B cell (primary cell): ENCODE results near the gene LAMTOR2.

Experiments used
- EZH2 ChIP-seq: IDR thresholded peaks from 2 replicates; pipeline ENCODE4 v1.6.1; 2012; ENCODE audit warnings: borderline replicate concordance, low read depth, mild to moderate bottlenecking, moderate library complexity, low read length; ENCODE audit not compliant: insufficient read depth, poor library complexity, severe bottlenecking
- TF ChIP-seq, protein P1 (sequence below): fragments of 200-600 bp; IDR thresholded peaks from one replicate; pipeline ENCODE4 v1.8.0; 2022; ENCODE audit warnings: antibody characterized with exemption, mild to moderate bottlenecking

- TF ChIP-seq, protein P1, sequence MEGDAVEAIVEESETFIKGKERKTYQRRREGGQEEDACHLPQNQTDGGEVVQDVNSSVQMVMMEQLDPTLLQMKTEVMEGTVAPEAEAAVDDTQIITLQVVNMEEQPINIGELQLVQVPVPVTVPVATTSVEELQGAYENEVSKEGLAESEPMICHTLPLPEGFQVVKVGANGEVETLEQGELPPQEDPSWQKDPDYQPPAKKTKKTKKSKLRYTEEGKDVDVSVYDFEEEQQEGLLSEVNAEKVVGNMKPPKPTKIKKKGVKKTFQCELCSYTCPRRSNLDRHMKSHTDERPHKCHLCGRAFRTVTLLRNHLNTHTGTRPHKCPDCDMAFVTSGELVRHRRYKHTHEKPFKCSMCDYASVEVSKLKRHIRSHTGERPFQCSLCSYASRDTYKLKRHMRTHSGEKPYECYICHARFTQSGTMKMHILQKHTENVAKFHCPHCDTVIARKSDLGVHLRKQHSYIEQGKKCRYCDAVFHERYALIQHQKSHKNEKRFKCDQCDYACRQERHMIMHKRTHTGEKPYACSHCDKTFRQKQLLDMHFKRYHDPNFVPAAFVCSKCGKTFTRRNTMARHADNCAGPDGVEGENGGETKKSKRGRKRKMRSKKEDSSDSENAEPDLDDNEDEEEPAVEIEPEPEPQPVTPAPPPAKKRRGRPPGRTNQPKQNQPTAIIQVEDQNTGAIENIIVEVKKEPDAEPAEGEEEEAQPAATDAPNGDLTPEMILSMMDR, result no peak
- no peak for TF ChIP-seq EZH2
Measured at GRCh38 chr1:156014829-156015228, 39.8 kb upstream of the LAMTOR2 start.
